Epithelial cell of esophagus (primary cell): Measurements from ENCODE around the gene SELENOH.

Source experiments
- DNase-seq: peaks from one replicate; pipeline ENCODE4 v3.0.0; 2010; ENCODE audit warnings: low read depth
- H3K4me3 ChIP-seq: 2 replicates; pipeline ENCODE4 v1.5.1; 2011; ENCODE audit warnings: mild to moderate bottlenecking, low read length, control low read depth
- CTCF ChIP-seq: IDR thresholded peaks from 2 replicates; pipeline ENCODE4 v1.5.1; 2011; ENCODE audit warnings: low read depth, mild to moderate bottlenecking, low read length, control low read depth, inconsistent platforms; ENCODE audit not compliant: insufficient read depth; ENCODE audit errors: missing control alignments

The SELENOH gene

GRCh38 chr11:57773026-57773598, 31.8 kb downstream of the SELENOH start:
- H3K4me3 ChIP-seq, result no peak overlapping the region
- TF ChIP-seq CTCF, result no peak
- DNase-seq, result no peak

- no peak overlapping the region for H3K4me3 ChIP-seq
- no peak for DNase-seq
- TF ChIP-seq CTCF, result no peak
Observed at GRCh38 chr11:57775491-57775890, 34.2 kb downstream of the SELENOH start.

GRCh38 chr11:57776031-57776521, 34.8 kb downstream of the SELENOH start:
- TF ChIP-seq CTCF, result no peak
- DNase-seq, result no peak
- no peak overlapping the region for H3K4me3 ChIP-seq

GRCh38 chr11:57776577-57777210, 35.4 kb downstream of the SELENOH start:
- DNase-seq, result peak; percentile 70
- no peak overlapping the region for H3K4me3 ChIP-seq
- TF ChIP-seq CTCF, result no peak

GRCh38 chr11:57777969-57778317, 36.7 kb downstream of the SELENOH start:
- DNase-seq, result peak; percentile 54
- H3K4me3 ChIP-seq, result peak overlapping the region; percentile 29
- TF ChIP-seq CTCF, result no peak

GRCh38 chr11:57778318-57779037, 37.2 kb downstream of the SELENOH start:
- peak; percentile 89 for DNase-seq
- TF ChIP-seq CTCF, result no peak
- H3K4me3 ChIP-seq, result peak overlapping the region; percentile 29

- no peak overlapping the region for H3K4me3 ChIP-seq
- no peak for TF ChIP-seq CTCF
- DNase-seq, result peak; percentile 64
Observed at GRCh38 chr11:57779276-57779675, 38.0 kb downstream of the SELENOH start.
